Adrenal gland (tissue), 12 donors: Measurements from ENCODE around the gene TMEM167B. TPM values are rescaled to one million over a fixed set of nuclear protein-coding genes. Genes with fewer than 3 reads are reported as not detected.

ENCODE experiments used
- DNase-seq, 7 donors: peaks; one replicate each; pipeline ENCODE4 v3.0.0-alpha.2; 2019 to 2020
- H3K27ac ChIP-seq, 5 donors: fragments of 200-600 bp; sonication (generic) in 4 of 5; 1 replicate in 3 of 5; 2 replicates in 2 of 5; pipeline versions ENCODE4 v1.5.1 to v1.8.0; 2016 to 2020; ENCODE audit warnings: mild to moderate bottlenecking in 1 of 5
- H3K27me3 ChIP-seq: fragments of 200-600 bp; 2 replicates; pipeline ENCODE4 v1.8.0; 2021
- H3K36me3 ChIP-seq, 2 donors: fragments of 200-600 bp; replicated peaks in 1 of 2; 1 replicate in 1 of 2; 2 replicates in 1 of 2; pipeline versions ENCODE4 v1.5.1 to v1.8.0; 2018 to 2022
- H3K4me1 ChIP-seq, 2 donors: fragments of 200-600 bp; replicated peaks in 1 of 2; 1 replicate in 1 of 2; 2 replicates in 1 of 2; pipeline versions ENCODE4 v1.5.1 to v1.8.0; 2018 to 2021
- H3K4me3 ChIP-seq, 4 donors: fragments of 200-600 bp; sonication (generic) in 3 of 4; one replicate each; pipeline ENCODE4 v1.5.1; 2016 to 2018
- H3K9me3 ChIP-seq, 3 donors: fragments of 200-600 bp; sonication (generic) in 1 of 3; replicated peaks in 1 of 3; 1 replicate in 2 of 3; 2 replicates in 1 of 3; pipeline versions ENCODE4 v1.5.1 to v1.8.0; 2016 to 2021
- CTCF ChIP-seq, 6 experiments: fragments of 450-650 bp in 4 of 6; fragments of 200-600 bp in 2 of 6; sonication (generic) in 1 of 6; IDR thresholded peaks; 1 replicate in 5 of 6; 2 replicates in 1 of 6; pipeline versions ENCODE4 v1.5.1 to v1.8.0; 2016 to 2021; ENCODE audit warnings: antibody characterized with exemption in 6 of 6, mild to moderate bottlenecking in 2 of 6, moderate library complexity in 1 of 6
- POLR2A ChIP-seq, 2 donors: fragments of 450-650 bp; IDR thresholded peaks; one replicate each; pipeline ENCODE4 v1.6.1; 2017; ENCODE audit warnings: antibody characterized with exemption in 2 of 2, mild to moderate bottlenecking in 2 of 2, moderate library complexity in 1 of 2
- WGBS, 4 donors: extraction: QIAGEN DNeasy Blood & Tissue Kit in 2 of 4; methylation state at CpG; one replicate each; pipeline versions ENCODE4 v1.1.5 to v1.1.7; 2013 to 2017; 5-methylcytosine and 5-hydroxymethylcytosine counted together
- intact Hi-C, 2 donors: fragments of 100-400 bp; cut with DNase I; formaldehyde crosslinking; loops; one replicate each; pipeline versions ENCODE4 v1.14.1 to v1.15.0; 2022 to 2023
- polyA plus RNA-seq, 3 donors: library from polyadenylated mRNA; stranded (reverse); fragments of 200-250 nt in 2 of 3; fragments of 350-450 nt in 1 of 3; fragmentation: Illumina TruSeq in 1 of 3; extraction: RNeasy Lipid Tissue Mini Kit (QIAGEN cat#74804) in 1 of 3; gene quantifications; one replicate each; pipeline ENCODE4 v1.2.3, GENCODE V29; 2013 to 2014
- total RNA-seq, 9 donors: library from RNA; depleted of rRNA in 4 of 9; stranded (reverse); fragments of >200 nt in 4 of 9; fragments of 120-200 nt in 1 of 9; fragmentation: NEBNext Ultra II Directional in 1 of 9; extraction: Animal tissue kit (Norgen Biotek cat#: 25700) in 1 of 9; gene quantifications; one replicate each; pipeline versions ENCODE4 v1.1.0 to v1.2.4, GENCODE V29; 2013 to 2023
- donor health status: healthy with polysubstance abuse.
- donor health status: Bipolar disorder and iron deficiency.
- donor health status: DM: yes; HTN: yes; CAD: no.
- donor health status: DM: no; HTN: no; CAD: no.
- donor health status: DM: no; HTN: no; CAD: no.
- donor health status: DM: yes; HTN: yes; CAD: no.

The TMEM167B gene
- total and polyA plus RNA-seq, 12 donors = 14.2 to 106 (median 50.5) TPM

DNA sequence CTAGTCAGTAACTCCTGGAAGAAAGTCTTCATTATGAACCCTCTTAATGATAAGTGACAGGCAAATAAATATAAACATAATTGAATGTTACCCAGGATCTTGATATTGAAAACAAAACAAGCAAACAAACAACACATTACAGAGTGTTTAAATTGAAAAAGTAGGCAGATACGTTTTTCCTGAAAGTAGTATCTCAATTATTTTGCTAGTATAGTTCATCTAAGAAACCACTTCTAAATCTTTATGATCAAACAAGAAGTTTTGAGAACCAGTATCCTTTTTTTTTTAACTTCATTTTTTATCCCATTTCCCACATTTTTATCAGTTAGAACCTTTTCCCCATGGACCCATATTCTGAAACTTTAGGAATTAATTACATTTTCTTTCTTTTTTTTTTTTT lies 45.0 kb upstream of the TMEM167B start:
- no peak for DNase-seq
- 33 to 59% (median 42%) methylated on average over 1 of the region's 1 CpG for WGBS, 4 donors
- H3K4me3 ChIP-seq = no peak overlapping the region
- no peaks in the 10 kb centered on the region for H3K36me3 ChIP-seq
- H3K4me1 ChIP-seq = peaks cover 0 to 9% of the 10 kb centered on the region in 2 donors
- H3K27ac ChIP-seq = no peak overlapping the region
- intact Hi-C loops = no loop called here
- TF ChIP-seq CTCF (IDR thresholded peaks at IDR 0.05) (no peak), POLR2A (IDR thresholded peaks at IDR 0.05) (no peak)
- H3K9me3 ChIP-seq = no peaks in the 10 kb centered on the region
- H3K27me3 ChIP-seq = no peaks in the 10 kb centered on the region

DNA sequence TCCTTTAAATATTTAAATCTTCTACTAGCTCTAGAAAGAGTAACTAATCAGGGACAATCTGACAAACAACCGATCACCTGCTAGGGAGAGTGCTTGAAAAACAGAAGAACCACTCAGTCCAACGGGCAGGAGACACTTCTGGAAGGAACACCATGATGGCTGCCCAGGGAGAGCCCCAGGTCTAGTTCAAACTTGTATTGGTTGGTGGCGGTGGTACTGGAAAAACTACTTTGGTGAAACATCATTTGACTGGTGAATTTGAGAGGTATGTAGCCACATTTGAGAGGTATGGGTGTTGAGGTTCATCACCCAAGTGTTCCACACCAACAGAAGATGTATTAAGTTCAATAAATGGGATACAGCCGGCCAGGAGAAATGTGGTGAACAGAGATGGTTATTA lies 43.9 kb upstream of the TMEM167B start:
- H3K9me3 ChIP-seq = no peaks in the 10 kb centered on the region
- intact Hi-C loops = no loop called here
- no peaks in the 10 kb centered on the region for H3K27me3 ChIP-seq
- TF ChIP-seq CTCF (IDR thresholded peaks at IDR 0.05) (no peak), POLR2A (IDR thresholded peaks at IDR 0.05) (no peak)
- H3K27ac ChIP-seq = no peak overlapping the region
- DNase-seq = peak in 1 of 7 donors; percentile 23
- H3K36me3 ChIP-seq = no peaks in the 10 kb centered on the region
- H3K4me3 ChIP-seq = no peak overlapping the region
- 79 to 86% (median 81%) methylated on average over 4 of the region's 4 CpGs for WGBS, 4 donors
- H3K4me1 ChIP-seq = peaks cover 0 to 4% of the 10 kb centered on the region in 2 donors

- Histone ChIP-seq H3K27me3 (no peaks in the 10 kb centered on the region), H3K4me1 (peaks cover 0 to 4% of the 10 kb centered on the region in 2 donors), H3K4me3 (no peak overlapping the region), H3K9me3 (no peaks in the 10 kb centered on the region), H3K36me3 (no peaks in the 10 kb centered on the region), H3K27ac (no peak overlapping the region)
- WGBS, 4 donors = 57 to 82% (median 73%) methylated on average over 6 of the region's 6 CpGs
- DNase-seq = peak in 1 of 7 donors; percentile 10
- intact Hi-C loops = no loop called here
- no peak for TF ChIP-seq CTCF (IDR thresholded peaks at IDR 0.05)
- no peak for TF ChIP-seq POLR2A (IDR thresholded peaks at IDR 0.05)
Measured at GRCh38 chr1:109047339-109047738, 43.2 kb upstream of the TMEM167B start.

- Histone ChIP-seq H3K27me3 (no peaks in the 10 kb centered on the region), H3K27ac (no peak overlapping the region), H3K4me3 (no peak overlapping the region), H3K4me1 (no peaks in the 10 kb centered on the region), H3K9me3 (no peaks in the 10 kb centered on the region), H3K36me3 (no peaks in the 10 kb centered on the region)
- intact Hi-C loops = no loop called here
- no peak for TF ChIP-seq POLR2A (IDR thresholded peaks at IDR 0.05)
- TF ChIP-seq CTCF (IDR thresholded peaks at IDR 0.05) = no peak
- no peak for DNase-seq
- WGBS, 4 donors = 7 to 28% (median 22%) methylated on average over 2 of the region's 2 CpGs
Measured at GRCh38 chr1:109048335-109048734, 42.2 kb upstream of the TMEM167B start.
